Ovary (tissue), 3 donors: Measurements from ENCODE around the gene SURF4.

Source experiments
- CTCF ChIP-seq, 3 donors: fragments of 450-650 bp in 2 of 3; fragments of 200-600 bp in 1 of 3; IDR thresholded peaks; one replicate each; pipeline versions ENCODE4 v1.5.1 to v1.8.0; 2016 to 2022; ENCODE audit warnings: antibody characterized with exemption in 3 of 3, mild to moderate bottlenecking in 1 of 3
- POLR2A ChIP-seq: fragments of 450-650 bp; IDR thresholded peaks from one replicate; pipeline ENCODE4 v1.6.1; 2017; ENCODE audit warnings: antibody characterized with exemption, mild to moderate bottlenecking, moderate library complexity
- donor health status: DM: no; HTN: no; CAD: no.

- TF ChIP-seq CTCF (IDR thresholded peaks at IDR 0.05) (no peak), POLR2A (no peak)
Measured at GRCh38 chr9:133357656-133358055, 18.2 kb downstream of the SURF4 start.
